Measurements from ENCODE around the gene ASPSCR1. TPM values are rescaled to one million over a fixed set of nuclear protein-coding genes. Genes with fewer than 3 reads are reported as not detected.

The ASPSCR1 gene
- total RNA-seq, 4 donors from 2014 or later = 17.9 to 25.6 (median 21.6) TPM

DNA sequence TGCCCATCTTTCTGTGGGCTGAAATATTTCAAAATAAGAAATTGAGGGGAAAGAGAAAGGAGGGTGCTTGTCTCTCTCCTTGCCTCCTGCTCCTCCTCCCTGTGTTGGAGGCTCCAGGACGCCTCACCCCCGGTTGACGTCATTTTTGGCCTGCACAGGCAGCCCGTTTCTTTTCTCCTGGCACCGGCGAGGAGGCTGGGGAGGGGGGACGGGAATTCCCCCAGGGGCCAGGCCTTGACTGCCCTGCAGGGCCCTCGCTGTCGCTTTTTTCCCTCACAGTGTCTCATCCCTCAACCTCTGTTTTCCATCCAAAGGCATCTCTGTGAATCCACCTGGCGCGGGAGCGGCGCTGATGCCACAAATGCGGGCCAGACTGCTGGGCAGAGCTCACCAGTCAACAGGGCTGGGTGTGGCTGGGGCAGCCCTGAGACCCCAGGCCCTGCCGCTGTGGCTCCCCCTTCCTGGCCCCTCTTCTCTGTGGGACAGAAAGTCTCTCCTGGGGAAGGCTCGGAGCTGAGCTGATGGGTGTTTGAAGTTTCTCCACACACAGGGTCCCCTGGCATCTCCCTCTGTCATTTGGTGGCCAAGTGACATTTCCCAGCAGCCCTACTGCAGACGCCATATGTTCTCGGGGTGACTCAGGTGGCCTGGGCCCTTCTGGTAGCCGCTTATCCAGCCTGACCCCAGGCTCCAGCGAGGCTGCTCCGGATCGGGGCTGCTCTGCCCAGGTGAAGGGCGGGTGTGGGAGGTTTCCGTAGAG lies 29.2 kb downstream of the ASPSCR1 start:
- no peak overlapping the region for H3K27ac ChIP-seq
- H3K36me3 ChIP-seq = peaks cover 11% of the 10 kb centered on the region
- no peak overlapping the region for H3K4me3 ChIP-seq
- H3K9me3 ChIP-seq = no peaks in the 10 kb centered on the region
- no peaks in the 10 kb centered on the region for H3K27me3 ChIP-seq
- TF ChIP-seq EP300 (IDR thresholded peaks at IDR 0.05) (no peak), POLR2AphosphoS5 (IDR thresholded peaks at IDR 0.05) (no peak), POLR2A (IDR thresholded peaks at IDR 0.05) (no peak), CTCF (IDR thresholded peaks at IDR 0.05) (no peak)
- WGBS = 54% methylated on average over 21 of the region's 24 CpGs
- no peak for DNase-seq (ENCODE audit: low spot score in 2 of 2)
- peaks cover 33% of the 10 kb centered on the region for H3K4me1 ChIP-seq

- peaks cover 33% of the 10 kb centered on the region for H3K4me1 ChIP-seq
- peaks cover 16% of the 10 kb centered on the region for H3K36me3 ChIP-seq
- WGBS = no CpG with 5 or more reads among the region's 6 CpGs
- no peak overlapping the region for H3K27ac ChIP-seq
- TF ChIP-seq POLR2A (IDR thresholded peaks at IDR 0.05) (no peak), EP300 (IDR thresholded peaks at IDR 0.05) (no peak), POLR2AphosphoS5 (IDR thresholded peaks at IDR 0.05) (no peak), CTCF (IDR thresholded peaks at IDR 0.05) (no peak)
- H3K27me3 ChIP-seq = no peaks in the 10 kb centered on the region
- DNase-seq (ENCODE audit: low spot score in 2 of 2) = no peak
- H3K4me3 ChIP-seq = no peak overlapping the region
- no peaks in the 10 kb centered on the region for H3K9me3 ChIP-seq
Measured at GRCh38 chr17:82007228-82007494, 29.7 kb downstream of the ASPSCR1 start.

DNA sequence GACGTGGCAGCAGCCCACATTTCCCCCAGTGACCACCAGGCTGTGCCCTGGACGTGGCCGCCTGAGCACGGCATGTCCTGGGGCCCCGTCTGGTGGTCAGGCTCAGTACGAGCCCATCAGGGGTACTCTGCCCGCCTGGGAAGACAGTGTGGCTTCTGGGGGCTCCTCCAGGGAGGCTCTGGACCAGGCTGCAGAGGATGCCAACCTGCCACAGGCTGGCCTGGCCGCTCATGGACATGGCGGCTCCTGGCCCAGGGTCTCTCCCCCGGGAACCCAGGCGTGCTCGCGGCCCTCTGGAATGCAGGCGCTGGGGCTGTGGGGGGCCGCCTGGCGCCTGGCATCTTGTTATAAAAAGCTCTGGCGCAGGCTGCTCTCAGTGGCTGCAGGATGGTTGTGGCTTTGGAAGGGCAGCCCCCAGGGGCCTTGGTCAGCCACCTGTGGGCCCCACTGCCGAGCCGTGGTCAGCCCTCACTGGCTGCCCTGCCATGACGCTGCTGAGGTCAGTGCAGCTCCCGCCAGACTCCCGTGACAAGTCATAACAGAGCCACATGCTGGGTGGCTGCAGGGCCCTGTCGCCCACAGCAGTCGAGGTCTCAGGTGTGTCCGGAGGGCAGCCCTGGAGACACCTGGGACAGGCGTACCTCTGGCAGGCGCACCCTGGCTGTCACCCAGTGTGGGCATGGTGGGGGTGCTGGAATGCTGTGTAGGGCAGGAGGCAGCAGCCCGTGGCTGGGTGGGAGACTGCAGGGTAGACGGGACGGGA lies 30.2 kb downstream of the ASPSCR1 start:
- Histone ChIP-seq H3K4me3 (no peak overlapping the region), H3K27ac (no peak overlapping the region), H3K27me3 (no peaks in the 10 kb centered on the region), H3K36me3 (peaks cover 19% of the 10 kb centered on the region), H3K9me3 (no peaks in the 10 kb centered on the region), H3K4me1 (peaks cover 36% of the 10 kb centered on the region)
- no peak for TF ChIP-seq POLR2A (IDR thresholded peaks at IDR 0.05)
- WGBS = 100% methylated on average over 5 of the region's 30 CpGs
- DNase-seq (ENCODE audit: low spot score in 2 of 2) = no peak

GRCh38 chr17:82008258-82008940 lies 31.0 kb downstream of the ASPSCR1 start:
- 86% methylated on average over 12 of the region's 26 CpGs for WGBS
- H3K27me3 ChIP-seq = no peaks in the 10 kb centered on the region
- H3K4me1 ChIP-seq = peaks cover 36% of the 10 kb centered on the region
- TF ChIP-seq POLR2A (IDR thresholded peaks at IDR 0.05) (no peak), EP300 (IDR thresholded peaks at IDR 0.05) (no peak), CTCF (IDR thresholded peaks at IDR 0.05) (no peak), POLR2AphosphoS5 (IDR thresholded peaks at IDR 0.05) (no peak)
- no peak for DNase-seq (ENCODE audit: low spot score in 2 of 2)
- H3K9me3 ChIP-seq = no peaks in the 10 kb centered on the region
- H3K4me3 ChIP-seq = no peak overlapping the region
- no peak overlapping the region for H3K27ac ChIP-seq
- H3K36me3 ChIP-seq = peaks cover 19% of the 10 kb centered on the region

- Histone ChIP-seq H3K4me3 (no peak overlapping the region), H3K9me3 (no peaks in the 10 kb centered on the region), H3K36me3 (peaks cover 19% of the 10 kb centered on the region), H3K4me1 (peaks cover 36% of the 10 kb centered on the region), H3K27me3 (no peaks in the 10 kb centered on the region), H3K27ac (no peak overlapping the region)
- WGBS = 100% methylated on average over 2 of the region's 28 CpGs
- no peak for DNase-seq (ENCODE audit: low spot score in 2 of 2)
- TF ChIP-seq POLR2AphosphoS5 (IDR thresholded peaks at IDR 0.05) (no peak), CTCF (IDR thresholded peaks at IDR 0.05) (no peak), POLR2A (IDR thresholded peaks at IDR 0.05) (no peak), EP300 (IDR thresholded peaks at IDR 0.05) (no peak)
Measured at GRCh38 chr17:82008941-82009405, 31.5 kb downstream of the ASPSCR1 start.
